GM18909 (cell line): ENCODE data around the gene ZNF831.
A peak's percentile ranks its signal among the peaks of the same experiment; 100 is the strongest.

ENCODE experiments used
- ATAC-seq: cut with Tn5 transposase; IDR thresholded peaks from one replicate; pipeline ENCODE4 v1.9.1; 2021; ENCODE audit warnings: mild to moderate bottlenecking; ENCODE audit not compliant: unreplicated experiment, poor library complexity

The ZNF831 gene

GRCh38 chr20:59163631-59164530, at the start of gene ZNF831:
Gene ZNF831 (plus strand): TSS chr20:59163821. CDS start chr20:59191020, 27,199 bp downstream.
- peak; percentile 48 for ATAC-seq

GRCh38 chr20:59117526-59117925, 46.1 kb upstream of the ZNF831 start:
- no peak for ATAC-seq

DNA sequence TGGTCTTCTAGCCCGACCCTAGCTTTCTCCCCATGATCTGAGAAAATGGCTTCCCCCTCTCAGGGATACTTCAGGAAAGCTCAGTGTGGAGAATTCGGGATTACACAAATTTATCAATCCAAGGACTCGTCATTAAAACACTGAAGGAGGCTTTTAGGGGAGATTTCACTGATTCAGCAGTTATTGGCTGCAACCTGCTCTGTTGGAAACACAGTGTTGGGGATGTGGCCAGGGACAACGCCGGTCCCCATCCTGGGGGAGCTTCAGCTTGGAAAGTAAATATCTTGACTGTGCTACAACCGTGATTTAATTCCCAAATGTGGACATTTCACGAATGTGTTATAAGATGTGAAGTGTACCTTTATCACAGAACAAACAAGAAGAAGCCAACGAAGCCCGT, 44.8 kb upstream of the ZNF831 start:
- no peak for ATAC-seq

DNA sequence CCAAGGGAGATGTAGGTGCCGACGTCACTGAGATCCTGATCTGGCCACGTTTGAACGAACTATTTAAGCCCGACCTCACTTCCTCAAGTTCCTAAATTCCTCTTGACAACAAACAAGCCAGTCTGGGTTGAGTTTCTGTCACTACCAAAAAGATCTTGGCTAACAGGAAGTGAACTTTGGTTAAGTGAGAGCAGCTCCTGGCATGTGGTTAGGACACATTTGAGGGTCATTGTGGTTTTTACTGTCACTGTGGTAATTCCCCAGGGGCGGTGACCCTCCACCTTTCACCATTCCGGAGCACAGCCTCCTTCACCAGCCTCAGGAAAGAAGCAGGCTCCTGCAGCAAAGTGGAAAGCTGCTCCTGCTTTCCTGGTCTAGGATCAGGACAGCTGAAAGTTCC, 43.1 kb upstream of the ZNF831 start:
- ATAC-seq: no peak

DNA sequence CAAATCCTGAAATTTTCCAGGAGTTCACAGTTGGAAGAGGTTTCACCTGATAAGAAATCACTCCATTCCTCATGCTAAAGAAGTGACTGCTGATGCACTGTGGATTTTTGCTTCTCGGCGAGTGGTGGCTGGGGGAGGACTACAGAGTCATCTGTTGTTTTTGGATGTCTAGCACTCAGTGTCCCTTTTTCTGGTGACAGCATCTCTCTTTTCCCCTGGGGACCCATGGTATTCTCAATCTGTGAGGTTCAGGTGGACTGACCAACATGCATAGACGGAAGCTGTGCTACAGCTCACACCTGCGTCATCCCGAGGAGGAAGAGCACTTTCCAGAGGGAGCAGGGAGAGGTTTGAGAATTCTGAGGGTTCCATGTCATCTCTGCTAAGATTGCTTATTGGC, 42.7 kb upstream of the ZNF831 start:
- no peak for ATAC-seq

DNA sequence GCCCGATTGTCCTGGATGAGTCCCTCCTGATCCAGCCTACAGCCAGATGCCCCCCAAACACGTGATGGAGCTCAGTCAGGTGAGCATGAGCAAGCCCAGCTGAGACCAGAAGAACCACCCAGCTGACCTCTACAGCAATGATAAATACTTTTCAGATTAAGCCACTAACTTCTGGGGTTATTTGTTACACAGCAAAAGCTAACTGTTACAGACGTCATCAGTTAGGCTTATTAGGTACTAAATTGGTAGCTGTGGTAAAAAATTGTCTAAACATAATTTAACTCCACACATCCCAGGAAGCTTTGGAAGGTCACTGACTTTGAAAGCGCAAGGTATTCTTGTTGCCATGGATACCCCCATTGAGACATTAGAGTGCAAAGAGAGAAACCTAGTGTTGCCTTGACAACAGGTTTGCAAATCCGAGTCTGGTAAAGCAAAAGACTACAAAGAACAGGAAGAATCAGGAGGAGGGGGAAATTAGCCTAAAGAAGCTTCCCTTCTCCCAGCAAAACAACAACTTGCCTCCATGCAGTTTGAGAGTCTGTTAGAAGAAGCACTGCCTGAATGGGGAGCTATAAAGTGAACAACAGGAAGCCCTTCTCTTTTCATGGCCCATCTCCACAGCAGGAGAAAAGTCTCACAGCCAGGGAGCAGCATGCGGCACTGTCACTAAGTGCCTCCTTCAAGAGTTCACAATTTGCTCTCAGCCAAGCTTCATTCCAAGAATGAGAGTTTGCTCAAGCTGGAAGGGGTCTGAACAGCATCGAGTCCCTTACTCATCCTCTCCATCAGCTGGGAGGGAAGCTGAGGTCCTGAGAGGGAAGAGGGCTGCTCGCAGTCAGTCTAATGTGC, 41.7 kb upstream of the ZNF831 start:
- ATAC-seq: no peak

DNA sequence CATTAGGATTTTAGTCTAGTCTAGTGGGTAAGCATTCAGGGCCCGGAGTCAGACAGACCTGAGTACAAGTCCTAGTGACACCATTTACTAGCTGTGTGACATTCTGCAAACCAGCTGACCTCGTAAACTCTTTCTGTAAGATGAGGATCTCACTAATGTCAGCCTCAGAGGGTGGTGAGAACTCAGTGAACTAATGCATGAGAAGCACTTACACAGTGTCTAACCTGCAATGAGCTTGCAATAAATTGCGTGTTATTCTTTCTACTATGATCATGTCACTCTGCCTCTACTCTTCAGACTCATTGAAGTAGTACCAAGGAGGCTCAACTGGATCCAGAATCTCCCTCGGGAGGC, 41.1 kb upstream of the ZNF831 start:
- no peak for ATAC-seq

- no peak for ATAC-seq
These were observed 40.5 kb upstream of the ZNF831 start for GRCh38 chr20:59123011-59123677.

- no peak for ATAC-seq
These were observed 39.9 kb upstream of the ZNF831 start for GRCh38 chr20:59123678-59124255.

GRCh38 chr20:59124296-59125029, 39.2 kb upstream of the ZNF831 start:
- no peak for ATAC-seq

- ATAC-seq: no peak
These were observed 38.3 kb upstream of the ZNF831 start for GRCh38 chr20:59125332-59125731.

DNA sequence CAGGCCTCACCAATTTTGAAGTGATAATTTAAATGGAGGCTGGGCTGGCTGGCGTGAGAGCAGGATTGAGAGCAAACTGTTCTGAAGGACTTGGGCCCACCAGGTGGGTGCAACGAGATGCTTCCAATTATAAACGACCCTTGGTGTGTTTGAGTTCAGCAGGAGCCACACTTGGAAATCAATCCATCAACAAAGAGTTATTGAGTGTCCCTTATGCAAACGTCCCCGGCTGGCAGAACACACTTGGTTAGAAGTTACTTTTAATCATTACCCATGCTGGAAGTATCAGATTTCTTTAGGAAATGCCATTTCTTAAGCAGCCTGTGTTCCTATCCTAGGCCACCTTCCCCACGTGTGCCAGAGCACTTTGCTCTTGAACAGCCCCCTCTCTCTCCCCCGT, 37.8 kb upstream of the ZNF831 start:
- no peak for ATAC-seq

GRCh38 chr20:59127839-59128238, 35.8 kb upstream of the ZNF831 start:
- ATAC-seq: no peak

- no peak for ATAC-seq
These were observed 31.9 kb upstream of the ZNF831 start for GRCh38 chr20:59131551-59132285.

GRCh38 chr20:59134182-59134581, 29.4 kb upstream of the ZNF831 start:
- no peak for ATAC-seq

GRCh38 chr20:59135093-59135492, 28.5 kb upstream of the ZNF831 start:
- ATAC-seq: no peak

- no peak for ATAC-seq
These were observed 27.6 kb upstream of the ZNF831 start for GRCh38 chr20:59136027-59136426.

GRCh38 chr20:59137532-59137931, 26.1 kb upstream of the ZNF831 start:
- ATAC-seq: no peak

DNA sequence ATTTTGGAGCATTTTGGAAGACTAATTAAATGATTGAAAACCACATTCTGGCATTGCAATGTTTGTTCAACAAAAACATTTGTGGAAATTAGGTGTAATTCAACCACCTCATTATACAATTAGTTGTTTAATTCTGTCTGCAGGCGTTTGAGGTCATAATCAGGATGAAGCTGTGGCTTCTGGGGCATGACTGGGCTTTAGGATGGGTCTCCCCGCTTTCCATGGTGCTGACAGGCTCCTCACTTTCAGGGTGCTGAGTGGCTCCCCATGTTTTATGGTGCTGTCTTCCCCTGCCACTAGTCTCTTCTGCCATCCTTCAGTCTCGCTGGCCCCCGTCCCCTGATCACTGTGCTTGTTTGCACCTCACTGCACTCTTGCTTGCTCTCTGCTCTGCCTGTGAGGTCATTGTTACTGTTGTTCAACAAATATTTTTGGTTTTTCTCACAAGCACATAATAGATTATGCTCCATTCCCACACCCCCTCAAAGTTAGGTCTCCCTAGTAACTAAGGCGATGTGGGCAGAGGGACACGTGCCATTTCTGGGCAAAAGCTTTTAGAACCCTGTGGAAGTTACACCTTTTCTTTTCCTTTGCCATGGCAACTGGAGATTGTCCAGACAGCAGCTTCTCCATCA, 25.4 kb upstream of the ZNF831 start:
- ATAC-seq: no peak
